Measurements from ENCODE around the gene CRY2.
"Not testable (repeated sequence)": the region's sequence is repeated elsewhere in the genome, so short reads cannot be mapped to it uniquely, and the experiment has no call there.

The CRY2 gene

DNA sequence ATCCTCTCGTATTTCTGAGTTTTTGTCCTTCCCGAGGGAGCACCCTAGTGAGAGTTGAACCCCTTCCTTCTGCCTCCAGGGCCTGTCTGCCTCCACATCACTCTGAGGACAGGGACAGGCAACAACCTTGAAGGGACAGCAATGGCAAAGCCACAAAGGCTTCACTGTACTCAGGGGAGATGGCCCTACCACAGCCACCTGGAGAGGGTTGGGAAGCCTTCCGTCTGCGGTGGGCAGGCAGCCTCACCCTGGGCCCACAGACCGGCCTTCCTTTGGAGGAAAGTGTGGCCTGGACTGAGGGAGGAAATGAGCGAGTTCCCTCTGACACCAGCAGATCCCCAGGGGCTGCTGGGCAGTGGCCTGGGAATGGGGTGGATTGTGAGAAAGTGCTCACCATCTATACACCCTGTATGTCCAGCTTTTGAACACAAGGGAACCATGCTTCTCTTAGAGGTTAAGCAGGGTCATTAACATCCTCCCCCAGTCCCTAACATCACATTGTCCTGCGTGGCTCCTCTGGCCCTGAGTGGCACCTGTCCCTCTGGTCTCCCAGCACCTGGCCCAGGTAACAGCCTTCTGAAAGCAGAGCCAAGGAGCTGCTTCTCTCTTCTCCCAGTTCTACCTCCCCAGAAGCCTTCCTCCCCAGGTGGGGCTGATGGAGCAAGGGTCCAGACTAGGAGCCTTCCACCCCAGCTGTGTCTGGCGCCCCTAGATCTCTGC, 35.5 kb upstream of the CRY2 start:
- DNase-seq: no peak

DNA sequence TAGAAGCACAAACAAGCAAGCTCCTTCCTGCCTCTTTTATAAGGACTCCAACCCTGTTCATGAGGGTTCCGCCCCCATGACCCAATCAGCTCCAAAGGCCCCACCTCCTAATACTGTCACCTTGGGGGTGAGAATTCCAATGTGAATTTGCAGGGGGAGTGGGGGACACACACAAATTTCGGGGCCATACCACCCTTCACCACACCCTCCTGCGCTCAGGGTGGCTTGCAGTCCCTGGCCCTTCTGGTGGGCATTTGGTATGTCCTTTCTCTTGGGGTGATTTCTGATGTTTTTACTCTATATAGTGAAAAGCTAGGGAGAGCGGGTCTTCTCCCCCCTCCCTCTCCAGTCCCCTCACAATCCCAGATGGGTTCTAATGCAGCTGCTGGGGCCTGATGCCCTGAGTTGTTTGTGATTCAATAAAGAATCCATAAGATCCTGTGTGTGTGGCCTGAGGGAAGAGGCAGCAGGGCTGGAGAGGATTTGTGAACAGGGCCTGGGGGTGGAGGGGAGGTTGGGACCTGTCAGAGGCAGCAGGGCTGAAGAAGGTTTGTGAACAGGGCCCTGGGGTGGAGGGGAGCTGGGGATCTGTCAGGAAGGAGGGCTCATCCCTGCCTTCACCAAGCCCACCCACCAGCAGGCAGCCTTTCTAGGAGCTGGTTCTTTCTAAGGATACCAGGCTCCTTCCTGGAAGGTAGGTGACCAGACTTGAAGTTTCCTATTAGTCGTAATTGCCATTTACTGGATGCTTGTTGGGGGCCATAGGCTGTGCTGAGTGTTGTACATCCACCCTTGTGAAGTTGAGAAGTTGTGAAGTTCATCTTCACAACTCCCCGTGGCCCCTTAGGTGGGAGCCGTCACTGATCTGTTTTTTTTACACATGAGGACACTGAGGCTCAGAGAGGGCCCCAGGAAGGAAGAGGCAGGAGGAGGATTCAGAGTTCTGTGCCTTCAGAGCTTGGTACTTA, 34.4 kb upstream of the CRY2 start:
- DNase-seq: no peak

DNA sequence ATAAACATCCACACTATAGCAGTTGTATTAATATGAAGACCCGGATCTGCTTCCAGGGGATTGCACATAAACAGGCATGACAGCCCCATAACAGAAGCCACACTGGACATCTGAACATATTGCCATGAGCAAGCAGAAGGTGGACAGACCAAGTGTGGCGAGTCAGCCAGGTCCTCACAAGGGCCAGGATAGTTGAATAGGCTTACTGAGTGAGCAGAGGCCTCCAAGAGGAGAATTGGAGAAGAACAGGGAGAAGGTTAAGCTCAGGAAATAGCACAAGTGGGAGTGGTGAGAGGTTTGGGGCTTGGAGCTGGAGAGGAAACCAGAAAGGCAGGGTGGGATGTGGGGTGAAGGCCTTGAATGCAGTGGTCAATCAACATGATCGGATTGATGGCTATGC, 31.5 kb upstream of the CRY2 start:
- DNase-seq: no peak

DNA sequence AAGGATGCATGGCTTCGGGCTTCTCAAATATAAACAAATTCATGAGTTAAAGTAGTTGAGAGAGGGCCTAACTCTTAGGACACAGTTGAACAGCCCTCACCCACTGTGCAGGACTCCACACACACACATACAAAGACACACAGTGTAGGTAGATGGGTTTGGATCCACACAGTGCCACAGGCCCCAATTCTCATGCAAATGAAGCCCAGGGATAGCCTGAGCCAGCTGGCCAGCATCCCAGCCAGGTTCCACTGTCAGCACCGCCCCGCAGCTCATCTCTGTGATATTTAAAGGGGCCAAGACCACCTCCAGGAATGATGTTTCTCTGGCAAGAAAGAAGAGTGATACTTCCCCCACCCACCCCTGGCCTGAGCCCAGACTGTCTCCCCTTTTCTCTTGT, 30.7 kb upstream of the CRY2 start:
- no peak for DNase-seq

DNA sequence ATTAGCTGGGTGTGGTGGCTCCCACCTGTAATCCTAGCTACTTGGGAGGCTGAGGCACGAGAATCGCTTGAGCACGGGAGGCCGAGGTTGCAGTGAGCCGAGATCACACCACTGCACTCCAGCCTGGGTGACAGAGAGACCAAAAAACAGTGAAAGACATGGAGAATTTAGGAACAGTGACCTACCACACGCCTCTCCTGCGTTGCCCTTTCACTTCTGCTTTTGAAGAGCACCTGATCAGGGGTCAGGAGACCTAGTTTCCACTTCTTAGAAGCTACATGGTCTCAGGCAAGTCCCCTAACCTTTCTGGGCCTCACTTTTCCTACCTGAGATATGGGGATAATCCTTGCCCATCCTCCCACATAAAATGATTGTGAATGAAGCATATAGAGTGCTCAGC, 30.1 kb upstream of the CRY2 start:
- DNase-seq: no peak

GRCh38 chr11:45818961-45819605, 28.2 kb upstream of the CRY2 start:
- no peak for DNase-seq

DNA sequence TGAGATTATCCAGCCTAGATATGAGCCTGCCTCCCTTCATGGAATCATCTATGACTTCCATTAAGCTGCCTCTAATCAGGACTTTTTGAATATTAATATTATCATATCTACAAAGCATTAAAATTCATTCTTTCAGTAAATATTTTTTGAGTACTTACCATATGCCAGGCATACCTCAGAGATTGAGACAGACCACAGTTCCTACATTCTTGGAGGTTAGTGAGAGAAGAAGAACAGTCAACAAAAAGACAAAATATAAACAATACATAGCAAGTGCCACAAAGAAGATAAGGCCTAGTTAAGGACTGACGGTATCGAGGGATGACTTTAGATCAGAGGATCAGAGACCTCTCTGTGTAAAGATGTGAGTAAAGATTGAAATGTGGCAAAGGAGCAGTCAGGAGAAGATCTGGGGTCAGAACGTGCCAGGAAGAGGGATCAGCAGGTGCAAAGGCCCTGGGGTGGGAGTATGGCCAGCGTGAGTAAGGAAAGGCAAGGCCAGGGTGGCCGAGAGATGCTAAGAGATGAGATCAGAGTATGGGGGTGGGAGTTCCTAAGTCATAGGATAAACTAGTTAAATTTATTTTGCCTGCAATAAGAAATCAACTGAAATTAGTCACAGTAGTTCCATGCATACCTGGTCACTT, 26.9 kb upstream of the CRY2 start:
- DNase-seq: no peak

DNA sequence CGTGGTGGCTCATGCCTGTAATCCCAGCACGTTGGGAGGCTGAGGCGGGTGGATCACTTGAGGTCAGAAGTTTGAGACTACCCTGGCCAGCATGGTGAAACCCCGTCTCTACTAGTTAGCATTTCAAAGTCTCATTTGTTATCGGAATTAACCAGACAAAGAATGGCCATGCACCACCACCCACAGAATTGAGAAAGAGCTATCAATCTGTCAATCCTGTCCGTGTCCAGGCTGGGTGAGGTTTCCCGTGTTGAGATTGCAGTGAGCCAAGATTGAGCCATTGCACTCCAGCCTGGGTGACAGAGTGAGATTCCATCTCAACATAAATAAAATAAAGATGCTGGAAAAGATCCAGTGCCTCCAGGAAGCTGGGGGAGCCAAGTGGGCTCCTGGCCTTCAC, 20.8 kb upstream of the CRY2 start:
- not testable (repeated sequence) for DNase-seq

DNA sequence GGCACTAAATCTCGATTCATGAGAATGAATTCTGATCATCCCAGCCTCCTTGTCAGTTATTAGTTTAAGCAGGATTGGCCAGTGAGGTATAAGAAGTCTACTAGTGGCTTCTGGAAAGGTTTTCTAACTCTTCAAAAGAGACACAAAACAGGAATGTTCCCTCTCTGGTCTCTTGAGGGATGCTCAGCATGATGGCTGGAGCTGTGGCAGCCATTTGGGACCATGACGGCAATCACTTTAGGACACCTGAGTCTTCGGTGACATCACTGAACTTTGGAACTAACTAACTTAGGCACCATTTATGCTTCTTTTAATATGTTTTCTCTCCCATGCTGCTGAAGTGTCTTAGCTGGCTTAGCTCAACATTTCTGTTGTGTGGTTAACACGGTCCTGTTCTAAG, 20.2 kb upstream of the CRY2 start:
- no peak for DNase-seq

DNA sequence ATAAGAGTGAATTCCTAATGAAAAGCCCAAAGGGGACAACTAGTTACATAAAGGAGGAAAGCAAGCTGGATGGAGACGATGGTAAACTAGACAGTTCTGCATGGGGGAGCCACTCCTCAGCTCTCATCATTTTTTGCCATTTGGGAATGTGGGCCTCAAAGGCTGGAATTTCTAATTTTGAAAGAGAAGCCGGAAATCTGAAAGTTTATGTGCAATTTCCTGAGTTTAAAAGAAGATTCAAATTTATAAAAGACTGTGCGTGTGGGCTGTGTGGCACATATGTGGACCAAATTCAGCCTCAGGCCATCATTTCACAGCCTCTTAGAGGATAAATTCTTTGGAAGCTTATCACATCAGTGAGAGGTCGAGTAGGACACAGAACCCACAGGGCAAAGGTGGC, 18.3 kb upstream of the CRY2 start:
- no peak for DNase-seq

DNA sequence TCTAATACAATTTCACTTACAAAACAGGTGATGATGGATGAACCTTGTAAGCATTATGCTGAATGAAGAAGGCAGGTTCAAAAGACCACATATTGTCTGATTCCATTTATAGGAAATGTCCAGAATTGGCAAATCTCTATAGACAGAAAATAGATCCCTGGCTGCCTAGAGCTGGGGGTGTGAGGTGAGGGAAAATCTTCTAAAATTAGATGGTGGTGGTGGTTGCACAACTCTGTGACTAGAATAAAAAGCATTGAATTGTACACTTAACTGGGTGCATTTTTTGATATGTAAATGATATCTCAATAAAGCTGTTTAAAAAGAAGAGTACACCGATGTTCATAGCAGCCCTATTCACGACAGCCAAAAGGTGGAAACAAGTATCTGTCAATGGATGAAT, 16.7 kb upstream of the CRY2 start:
- DNase-seq: no peak

- DNase-seq: no peak
Observed at GRCh38 chr11:45832811-45833441, 14.3 kb upstream of the CRY2 start.

GRCh38 chr11:45833761-45834160, 13.5 kb upstream of the CRY2 start:
- DNase-seq: no peak

- no peak for DNase-seq
Observed at GRCh38 chr11:45834298-45834756, 12.9 kb upstream of the CRY2 start.

DNA sequence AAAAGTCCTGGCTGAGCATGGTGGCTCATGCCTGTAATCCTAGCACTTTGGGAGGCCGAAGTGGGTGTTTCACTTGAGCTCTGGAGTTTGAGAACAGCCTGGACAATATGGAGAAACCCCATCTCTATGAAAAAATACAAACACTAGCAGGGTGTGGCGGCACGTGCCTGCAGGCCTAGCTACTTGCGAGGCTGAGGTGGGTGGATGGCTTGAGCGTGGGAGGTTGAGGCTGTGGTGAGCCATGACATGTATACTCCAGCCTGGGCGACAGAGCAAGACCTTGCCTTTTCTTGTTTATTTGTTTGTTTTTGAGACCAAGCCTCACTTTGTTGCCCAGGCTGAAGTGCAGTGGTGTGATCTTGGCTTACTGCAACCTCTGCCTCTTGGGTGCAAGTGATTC, 8.1 kb upstream of the CRY2 start:
- no peak for DNase-seq

GRCh38 chr11:45840251-45840650, 7.0 kb upstream of the CRY2 start:
- not testable (repeated sequence) for DNase-seq

DNA sequence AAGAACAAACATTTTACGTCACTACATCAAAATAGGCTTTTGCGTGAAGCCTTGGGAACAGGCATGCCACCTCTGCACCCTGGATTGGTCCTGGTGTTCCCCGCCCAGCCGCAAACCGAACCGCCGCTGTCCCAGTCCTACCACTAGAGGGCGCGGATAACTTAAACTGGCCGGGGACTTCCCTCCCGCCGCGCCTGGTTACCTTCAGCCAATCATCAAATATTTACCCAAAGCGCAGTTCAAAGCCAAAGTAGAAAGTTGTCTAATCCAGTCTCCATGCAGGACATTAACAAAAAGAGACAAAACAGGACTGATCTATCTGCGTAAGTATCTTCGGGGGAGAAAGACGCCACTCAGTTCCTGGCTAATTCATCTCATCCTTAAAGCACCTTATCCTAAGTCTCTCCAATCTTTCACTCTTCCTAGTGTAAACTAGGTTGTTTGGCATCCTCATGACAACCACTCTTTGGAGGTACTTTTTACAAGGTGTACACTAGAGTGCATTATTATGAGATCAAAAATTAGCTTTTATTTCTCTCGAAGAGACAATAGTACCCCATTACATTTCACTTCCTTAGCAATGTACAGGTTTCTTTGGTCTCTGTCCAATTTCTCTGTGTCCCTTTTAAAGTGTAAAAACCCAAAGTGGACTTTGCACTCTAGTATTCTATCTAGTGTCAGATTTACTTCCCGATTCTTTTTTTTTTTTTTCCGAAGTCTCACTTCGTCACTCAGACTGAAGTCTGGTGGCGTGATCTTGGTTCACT, 3.9 kb upstream of the CRY2 start:
- DNase-seq: no peak

GRCh38 chr11:45844822-45845578, 2.3 kb upstream of the CRY2 start:
- no peak for DNase-seq

GRCh38 chr11:45846174-45846675, 1.1 kb upstream of the CRY2 start:
- no peak for DNase-seq

- DNase-seq: no peak
Observed at GRCh38 chr11:45847911-45848316, 639 bp downstream of the CRY2 start.

DNA sequence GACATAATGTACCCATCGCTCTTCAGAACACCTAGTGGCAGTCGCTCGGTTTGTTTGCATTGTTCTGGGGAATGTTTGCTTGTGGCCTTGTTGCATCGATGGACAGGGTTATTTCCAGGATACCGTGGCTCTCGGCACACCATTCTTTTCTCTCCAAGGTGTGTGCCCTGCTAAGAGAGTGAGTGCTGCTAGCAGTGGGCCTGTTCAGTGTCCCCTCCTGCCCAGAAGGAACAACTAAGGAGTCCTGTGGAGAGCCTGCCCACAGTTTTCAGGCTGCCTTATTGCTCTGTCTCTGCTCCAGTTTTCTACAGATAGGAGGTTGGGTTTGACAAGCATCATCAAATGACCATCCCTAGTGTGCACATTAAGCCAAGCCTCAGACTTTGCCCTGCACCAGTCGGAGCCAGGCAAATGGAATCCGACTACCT, 1.4 kb downstream of the CRY2 start:
- DNase-seq: no peak
